ENCODE measurements around the gene UBA52. TPM values are rescaled to one million over a fixed set of nuclear protein-coding genes. Genes with fewer than 3 reads are reported as not detected.

UBA52 gene
- total RNA-seq, 1 experiment from 2014 or later = 1,361 TPM

DNA sequence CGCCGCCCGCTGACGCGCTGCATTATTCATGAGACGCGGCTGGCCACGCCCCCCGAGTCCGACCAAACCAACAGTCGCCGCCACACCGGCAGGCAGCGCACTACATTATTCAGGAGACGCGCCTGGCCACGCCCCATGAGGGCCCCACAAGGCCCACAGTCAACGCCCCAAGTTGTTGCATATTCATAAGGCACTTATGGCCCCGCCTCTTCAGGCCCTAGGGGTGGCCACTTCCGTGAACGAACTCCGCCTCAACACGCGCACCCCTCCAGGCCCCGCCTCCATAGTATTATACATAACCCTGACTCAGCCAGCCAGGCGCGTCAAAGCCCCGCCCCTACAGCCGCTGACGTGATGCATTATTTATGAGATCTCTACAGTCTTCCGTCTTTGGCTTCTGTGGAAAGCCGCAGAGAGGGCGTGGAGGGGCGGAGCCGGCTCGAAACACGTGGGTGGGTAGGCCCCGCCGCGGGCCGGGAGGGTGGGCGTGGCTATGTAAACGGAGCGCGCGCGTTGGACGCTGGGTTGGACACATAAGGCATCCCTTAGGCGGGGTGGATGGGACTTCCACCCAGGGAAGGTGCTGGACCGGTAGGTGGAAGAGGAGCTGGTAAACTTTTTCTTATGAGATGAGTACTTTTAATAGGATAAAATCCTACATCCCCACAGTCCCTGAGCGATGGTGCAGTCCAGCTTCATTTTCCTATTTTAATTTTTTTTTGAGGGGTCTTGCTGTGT, 49.4 kb upstream of the UBA52 start (continued):
- no peak for TF ChIP-seq ATF3 (CRISPR knock-in tag; conservative IDR thresholded peaks at IDR 0.05)
- no peak for TF ChIP-seq ZNF263 (CRISPR knock-in tag; IDR thresholded peaks at IDR 0.05; ENCODE audit: low read depth)
- TF ChIP-seq CDX4 (CRISPR knock-in tag; IDR thresholded peaks at IDR 0.05; ENCODE audit: borderline replicate concordance) = no peak
- TF ChIP-seq PREB (CRISPR knock-in tag; IDR thresholded peaks at IDR 0.05; ENCODE audit: borderline replicate concordance) = no peak
- TF ChIP-seq STAT6 (CRISPR knock-in tag; conservative IDR thresholded peaks at IDR 0.05; ENCODE audit: low read depth) = no peak
- no peak for TF ChIP-seq NFATC4 (CRISPR knock-in tag; IDR thresholded peaks at IDR 0.05)
- TF ChIP-seq E2F1 (CRISPR knock-in tag; IDR thresholded peaks at IDR 0.05) = no peak
- no peak for TF ChIP-seq HMGA2 (CRISPR knock-in tag; IDR thresholded peaks at IDR 0.05)
- no peak for TF ChIP-seq NFE2L1 (CRISPR knock-in tag; IDR thresholded peaks at IDR 0.05)
- TF ChIP-seq, protein P1, sequence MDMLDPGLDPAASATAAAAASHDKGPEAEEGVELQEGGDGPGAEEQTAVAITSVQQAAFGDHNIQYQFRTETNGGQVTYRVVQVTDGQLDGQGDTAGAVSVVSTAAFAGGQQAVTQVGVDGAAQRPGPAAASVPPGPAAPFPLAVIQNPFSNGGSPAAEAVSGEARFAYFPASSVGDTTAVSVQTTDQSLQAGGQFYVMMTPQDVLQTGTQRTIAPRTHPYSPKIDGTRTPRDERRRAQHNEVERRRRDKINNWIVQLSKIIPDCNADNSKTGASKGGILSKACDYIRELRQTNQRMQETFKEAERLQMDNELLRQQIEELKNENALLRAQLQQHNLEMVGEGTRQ (CRISPR knock-in tag; IDR thresholded peaks at IDR 0.05) = peak; percentile 67
- TF ChIP-seq ETV6 (CRISPR knock-in tag; IDR thresholded peaks at IDR 0.05) = 0 out of 2 replicates have a peak, but pooled peaks have one; percentile 26
- TF ChIP-seq USF1 (CRISPR knock-in tag; IDR thresholded peaks at IDR 0.05) = peak; percentile 72; the same call in 1 of the 2 replicates
- TF ChIP-seq, protein P2, sequence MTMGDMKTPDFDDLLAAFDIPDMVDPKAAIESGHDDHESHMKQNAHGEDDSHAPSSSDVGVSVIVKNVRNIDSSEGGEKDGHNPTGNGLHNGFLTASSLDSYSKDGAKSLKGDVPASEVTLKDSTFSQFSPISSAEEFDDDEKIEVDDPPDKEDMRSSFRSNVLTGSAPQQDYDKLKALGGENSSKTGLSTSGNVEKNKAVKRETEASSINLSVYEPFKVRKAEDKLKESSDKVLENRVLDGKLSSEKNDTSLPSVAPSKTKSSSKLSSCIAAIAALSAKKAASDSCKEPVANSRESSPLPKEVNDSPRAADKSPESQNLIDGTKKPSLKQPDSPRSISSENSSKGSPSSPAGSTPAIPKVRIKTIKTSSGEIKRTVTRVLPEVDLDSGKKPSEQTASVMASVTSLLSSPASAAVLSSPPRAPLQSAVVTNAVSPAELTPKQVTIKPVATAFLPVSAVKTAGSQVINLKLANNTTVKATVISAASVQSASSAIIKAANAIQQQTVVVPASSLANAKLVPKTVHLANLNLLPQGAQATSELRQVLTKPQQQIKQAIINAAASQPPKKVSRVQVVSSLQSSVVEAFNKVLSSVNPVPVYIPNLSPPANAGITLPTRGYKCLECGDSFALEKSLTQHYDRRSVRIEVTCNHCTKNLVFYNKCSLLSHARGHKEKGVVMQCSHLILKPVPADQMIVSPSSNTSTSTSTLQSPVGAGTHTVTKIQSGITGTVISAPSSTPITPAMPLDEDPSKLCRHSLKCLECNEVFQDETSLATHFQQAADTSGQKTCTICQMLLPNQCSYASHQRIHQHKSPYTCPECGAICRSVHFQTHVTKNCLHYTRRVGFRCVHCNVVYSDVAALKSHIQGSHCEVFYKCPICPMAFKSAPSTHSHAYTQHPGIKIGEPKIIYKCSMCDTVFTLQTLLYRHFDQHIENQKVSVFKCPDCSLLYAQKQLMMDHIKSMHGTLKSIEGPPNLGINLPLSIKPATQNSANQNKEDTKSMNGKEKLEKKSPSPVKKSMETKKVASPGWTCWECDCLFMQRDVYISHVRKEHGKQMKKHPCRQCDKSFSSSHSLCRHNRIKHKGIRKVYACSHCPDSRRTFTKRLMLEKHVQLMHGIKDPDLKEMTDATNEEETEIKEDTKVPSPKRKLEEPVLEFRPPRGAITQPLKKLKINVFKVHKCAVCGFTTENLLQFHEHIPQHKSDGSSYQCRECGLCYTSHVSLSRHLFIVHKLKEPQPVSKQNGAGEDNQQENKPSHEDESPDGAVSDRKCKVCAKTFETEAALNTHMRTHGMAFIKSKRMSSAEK (CRISPR knock-in tag; IDR thresholded peaks at IDR 0.05; ENCODE audit: borderline replicate concordance) = no peak
- TF ChIP-seq IRF2 (CRISPR knock-in tag; IDR thresholded peaks at IDR 0.05; ENCODE audit: borderline replicate concordance, low read depth) = no peak
- TF ChIP-seq, protein P3, sequence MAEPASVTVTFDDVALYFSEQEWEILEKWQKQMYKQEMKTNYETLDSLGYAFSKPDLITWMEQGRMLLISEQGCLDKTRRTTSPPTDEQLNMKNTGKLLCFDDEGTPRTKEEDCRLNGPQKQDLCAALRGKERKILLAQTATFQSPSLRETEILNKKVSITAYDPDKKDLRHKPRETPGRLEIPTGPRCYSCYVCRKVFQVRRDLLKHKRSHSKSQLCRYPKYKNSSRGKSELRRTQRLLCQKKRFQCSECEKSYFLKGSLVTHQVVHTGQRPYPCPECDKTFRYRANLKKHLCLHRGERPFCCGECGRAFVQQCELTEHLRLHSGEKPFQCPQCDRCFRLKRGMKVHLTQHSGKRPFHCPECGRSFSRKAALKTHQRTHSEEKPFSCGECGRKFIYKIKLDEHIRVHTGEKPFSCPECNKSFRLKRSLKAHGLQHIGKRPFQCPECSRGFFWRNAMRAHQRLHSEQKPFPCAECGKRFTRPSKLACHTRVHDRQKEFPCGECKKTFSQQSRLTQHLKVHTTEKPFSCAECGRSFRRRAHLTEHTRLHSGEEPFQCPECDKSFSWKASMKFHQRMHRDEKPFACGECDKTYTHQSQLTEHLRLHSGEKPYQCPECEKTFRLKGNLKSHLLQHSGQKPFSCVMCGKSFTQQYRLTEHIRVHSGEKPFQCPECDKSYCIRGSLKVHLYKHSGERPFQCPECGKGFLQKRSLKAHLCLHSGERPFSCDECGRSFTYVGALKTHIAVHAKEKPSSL (CRISPR knock-in tag; conservative IDR thresholded peaks at IDR 0.05) = no peak
- no peak for TF ChIP-seq RELA (CRISPR knock-in tag; IDR thresholded peaks at IDR 0.05; ENCODE audit: borderline replicate concordance)

All from WTC11 (cell line).